Measurements from ENCODE around the gene ATG4D.

The ATG4D gene

DNA sequence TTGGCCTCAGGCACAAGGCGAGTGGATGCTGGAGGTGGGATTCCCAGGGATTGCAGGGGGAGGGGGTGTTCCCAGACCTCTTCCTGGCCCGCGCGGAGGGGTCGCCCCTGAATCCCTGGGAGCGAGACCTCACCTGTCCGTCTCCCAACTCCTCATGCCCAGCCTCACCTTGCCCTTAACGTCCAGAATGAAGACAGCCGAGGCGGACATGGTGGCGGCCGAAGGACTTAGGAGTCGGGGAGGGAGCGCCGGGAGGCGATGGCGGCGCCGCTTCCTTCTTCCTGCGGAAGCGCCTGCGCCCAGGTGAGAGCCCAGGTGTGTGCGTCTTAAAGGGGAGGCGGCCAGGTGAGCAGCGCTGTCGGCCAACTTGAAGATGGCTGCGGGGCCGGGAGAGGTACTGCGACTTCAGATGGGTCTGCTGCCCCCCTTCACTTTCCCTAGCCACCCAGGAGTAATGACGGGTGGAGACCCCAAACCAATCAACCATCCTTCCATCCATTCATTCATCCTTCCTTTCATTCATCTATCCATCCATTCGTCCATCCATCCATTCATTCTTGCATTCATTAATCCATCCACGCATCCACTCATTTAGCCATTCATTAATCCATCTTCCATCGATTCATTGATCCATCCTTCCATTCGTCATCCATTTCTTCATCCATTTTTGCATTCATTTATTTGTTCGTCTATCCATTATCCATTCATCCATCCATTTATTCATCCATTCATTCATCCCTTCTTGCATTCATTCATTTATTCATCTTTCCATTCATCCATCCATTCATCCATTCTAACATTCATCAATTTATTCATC, 43.5 kb downstream of the ATG4D start, which contains the start of gene AP1M2:
Gene AP1M2, minus strand, starts transcription at position 291 of the 817 bp plus-strand sequence. Its CDS starts 81 bp downstream, at position 210.
- H3K27ac ChIP-seq: peak within 1 kb of the TSS; percentile 71

DNA sequence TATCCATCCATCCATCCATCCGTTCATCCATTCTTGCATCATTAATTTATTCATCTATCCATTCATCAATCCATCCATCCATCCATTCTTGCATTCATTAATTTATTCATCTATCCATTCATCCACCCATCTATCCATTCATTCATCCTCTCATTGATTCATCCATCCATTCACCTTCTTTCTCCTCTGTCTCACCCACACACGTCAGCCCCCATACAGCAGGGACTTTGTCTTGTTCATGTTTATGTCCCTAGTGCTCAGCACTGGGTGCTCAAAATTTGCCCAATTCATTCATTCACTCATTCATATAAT, 44.1 kb downstream of the ATG4D start:
- H3K27ac ChIP-seq: no peak overlapping the region
- TF ChIP-seq, protein P1, sequence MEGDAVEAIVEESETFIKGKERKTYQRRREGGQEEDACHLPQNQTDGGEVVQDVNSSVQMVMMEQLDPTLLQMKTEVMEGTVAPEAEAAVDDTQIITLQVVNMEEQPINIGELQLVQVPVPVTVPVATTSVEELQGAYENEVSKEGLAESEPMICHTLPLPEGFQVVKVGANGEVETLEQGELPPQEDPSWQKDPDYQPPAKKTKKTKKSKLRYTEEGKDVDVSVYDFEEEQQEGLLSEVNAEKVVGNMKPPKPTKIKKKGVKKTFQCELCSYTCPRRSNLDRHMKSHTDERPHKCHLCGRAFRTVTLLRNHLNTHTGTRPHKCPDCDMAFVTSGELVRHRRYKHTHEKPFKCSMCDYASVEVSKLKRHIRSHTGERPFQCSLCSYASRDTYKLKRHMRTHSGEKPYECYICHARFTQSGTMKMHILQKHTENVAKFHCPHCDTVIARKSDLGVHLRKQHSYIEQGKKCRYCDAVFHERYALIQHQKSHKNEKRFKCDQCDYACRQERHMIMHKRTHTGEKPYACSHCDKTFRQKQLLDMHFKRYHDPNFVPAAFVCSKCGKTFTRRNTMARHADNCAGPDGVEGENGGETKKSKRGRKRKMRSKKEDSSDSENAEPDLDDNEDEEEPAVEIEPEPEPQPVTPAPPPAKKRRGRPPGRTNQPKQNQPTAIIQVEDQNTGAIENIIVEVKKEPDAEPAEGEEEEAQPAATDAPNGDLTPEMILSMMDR (IDR thresholded peaks at IDR 0.05): no peak
- TF ChIP-seq ZFX (IDR thresholded peaks at IDR 0.05; ENCODE audit: borderline replicate concordance): no peak

More for the DNA sequence above, 43.5 kb downstream of the ATG4D start, which contains the start of gene AP1M2:
- TF ChIP-seq, protein P1 (IDR thresholded peaks at IDR 0.05): no peak
- no peak for TF ChIP-seq ZFX (IDR thresholded peaks at IDR 0.05; ENCODE audit: borderline replicate concordance)

DNA sequence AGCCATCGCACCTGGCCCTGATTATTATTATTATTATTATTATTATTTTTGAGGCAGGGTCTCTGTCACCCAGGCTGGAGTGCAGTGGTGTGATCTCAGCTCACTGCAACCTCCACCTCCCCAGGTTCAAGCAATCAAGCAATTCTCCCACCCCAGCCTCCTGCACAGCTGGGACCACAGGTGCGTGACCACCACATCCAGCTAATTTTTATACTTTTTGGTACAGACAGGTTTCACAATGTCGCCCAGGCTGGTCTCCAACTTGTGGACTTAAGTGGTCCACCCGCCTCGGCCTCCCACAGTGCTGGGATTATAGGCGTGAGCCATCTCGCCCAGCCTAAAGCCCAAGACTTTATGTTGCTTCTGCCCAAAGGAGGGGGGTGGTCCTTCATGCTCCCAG, 49.4 kb downstream of the ATG4D start:
- no peak for TF ChIP-seq ZFX (IDR thresholded peaks at IDR 0.05; ENCODE audit: borderline replicate concordance)
- TF ChIP-seq, protein P1 (IDR thresholded peaks at IDR 0.05): no peak
- H3K27ac ChIP-seq: no peak overlapping the region

DNA sequence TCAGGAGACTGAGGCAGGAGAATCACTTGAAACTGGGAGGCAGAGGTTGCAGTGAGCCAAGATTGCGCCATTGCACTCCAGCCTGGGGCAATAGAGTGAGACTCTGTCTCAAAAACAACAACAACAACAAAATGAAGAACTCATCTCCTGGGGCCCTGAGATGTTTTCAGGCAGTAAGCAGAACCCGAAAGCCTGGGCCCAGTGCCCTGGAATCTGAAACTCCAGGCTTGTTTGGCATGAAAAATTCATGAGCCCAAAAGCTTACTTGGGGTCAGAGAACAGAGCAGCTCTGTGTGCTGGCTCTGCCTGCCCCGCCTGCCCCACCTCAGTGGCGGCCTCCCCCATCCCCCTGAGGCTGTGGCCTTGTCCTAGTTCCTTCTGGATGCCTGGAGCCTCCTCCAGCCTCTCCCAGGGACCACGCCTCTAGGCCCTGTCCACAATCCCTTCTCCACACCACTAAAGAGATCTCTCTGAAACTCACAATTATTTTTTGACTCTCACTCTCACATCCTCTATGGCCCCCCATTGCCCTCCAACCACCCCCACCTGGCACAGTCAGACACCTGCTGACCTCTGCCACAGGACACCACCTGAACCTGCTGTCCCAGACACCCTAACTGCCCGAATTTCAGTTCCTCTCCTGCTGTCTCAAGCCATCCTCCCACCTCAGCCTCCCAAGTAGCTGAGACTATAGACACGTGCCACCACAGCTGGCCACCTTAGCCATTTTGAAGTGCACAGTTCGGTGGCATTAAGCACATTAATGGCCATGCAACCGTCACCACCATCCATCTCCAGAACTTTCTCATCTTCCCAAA, 50.3 kb downstream of the ATG4D start:
- no peak overlapping the region for H3K27ac ChIP-seq
- TF ChIP-seq, protein P1 (IDR thresholded peaks at IDR 0.05): no peak
- no peak for TF ChIP-seq ZFX (IDR thresholded peaks at IDR 0.05; ENCODE audit: borderline replicate concordance)

DNA sequence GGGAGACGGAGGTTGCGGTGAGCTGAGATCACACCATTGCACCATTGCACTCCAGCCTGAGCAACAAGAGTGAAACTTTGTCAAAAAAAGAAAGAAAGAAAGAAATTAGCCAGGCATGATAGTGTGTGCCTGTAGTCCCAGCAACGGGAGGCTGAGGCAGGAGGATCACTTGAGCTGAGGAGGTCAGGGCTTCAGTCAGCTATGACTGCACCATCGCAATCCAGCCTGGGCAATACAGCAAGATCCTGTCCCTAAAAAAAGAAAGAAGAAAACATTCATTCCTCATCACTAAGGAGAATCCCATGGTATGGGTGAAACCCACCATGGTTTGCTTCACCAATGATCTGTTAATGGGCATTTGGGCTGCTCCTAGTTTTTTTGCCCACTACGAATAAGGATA, 56.4 kb downstream of the ATG4D start:
- H3K27ac ChIP-seq: no peak overlapping the region
- no peak for TF ChIP-seq ZFX (IDR thresholded peaks at IDR 0.05; ENCODE audit: borderline replicate concordance)
- TF ChIP-seq, protein P1 (IDR thresholded peaks at IDR 0.05): no peak

DNA sequence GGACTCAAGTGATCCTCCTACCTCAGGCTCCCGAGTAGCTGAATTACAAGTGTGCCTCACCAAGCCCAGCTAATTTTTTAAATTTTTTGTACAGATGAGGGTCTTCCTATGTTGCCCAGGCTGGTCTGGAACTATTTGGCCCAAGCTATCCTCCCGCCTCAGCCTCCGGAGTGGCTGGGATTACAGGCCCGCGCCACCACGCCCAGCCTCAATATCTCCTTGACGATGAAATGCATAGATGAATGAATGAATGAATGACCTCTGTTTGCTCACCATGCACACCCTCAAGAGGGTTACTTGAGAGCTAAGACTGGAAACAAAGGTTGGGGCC, 58.3 kb downstream of the ATG4D start:
- TF ChIP-seq, protein P1 (IDR thresholded peaks at IDR 0.05): no peak
- TF ChIP-seq ZFX (IDR thresholded peaks at IDR 0.05; ENCODE audit: borderline replicate concordance): no peak
- no peak overlapping the region for H3K27ac ChIP-seq
